CD4-positive, CD25-positive, alpha-beta regulatory T cell (primary cell): ENCODE data around the gene LPGAT1. TPM values are rescaled to one million over a fixed set of nuclear protein-coding genes. Genes with fewer than 3 reads are reported as not detected.

Source experiments
- ATAC-seq, 2 donors: fragments of 150-1000 bp; cut with Tn5 transposase; one replicate each; pipeline ENCODE4 v1.10.0; 2021; ENCODE audit warnings: low read depth in 2 of 2, moderate number of reproducible peaks in 2 of 2, moderate library complexity in 1 of 2
- DNase-seq, 3 donors: peaks; one replicate each; pipeline versions ENCODE4 v3.0.0 to v3.0.0-alpha.2; 2012 to 2022; ENCODE audit warnings: mixed read lengths in 1 of 3
- H3K27ac ChIP-seq: one replicate; pipeline ENCODE4 v1.7.0; 2013; ENCODE audit warnings: mild to moderate bottlenecking, low read length; ENCODE audit not compliant: insufficient read depth, poor library complexity, severe bottlenecking
- H3K27me3 ChIP-seq: one replicate; pipeline ENCODE4 v1.7.0; 2013; ENCODE audit warnings: low read length; ENCODE audit not compliant: control insufficient read depth, insufficient read depth
- H3K36me3 ChIP-seq: one replicate; pipeline ENCODE4 v1.7.0; 2013; ENCODE audit warnings: mild to moderate bottlenecking, low read length, moderate library complexity; ENCODE audit not compliant: control insufficient read depth, insufficient read depth
- H3K4me1 ChIP-seq: 2 replicates; pipeline ENCODE4 v1.7.0; 2013; ENCODE audit warnings: mild to moderate bottlenecking, low read length; ENCODE audit not compliant: insufficient read depth, control insufficient read depth, poor library complexity, severe bottlenecking
- H3K4me3 ChIP-seq: one replicate; pipeline ENCODE4 v1.7.0; 2013; ENCODE audit warnings: low read depth, mild to moderate bottlenecking, low read length, moderate library complexity
- H3K9me3 ChIP-seq, 2 experiments: 1 replicate in 1 of 2; 2 replicates in 1 of 2; pipeline ENCODE4 v1.7.0; 2013; ENCODE audit warnings: low read length in 2 of 2, mild to moderate bottlenecking in 1 of 2, moderate library complexity in 1 of 2; ENCODE audit not compliant: control insufficient read depth in 2 of 2
- H3K27ac Mint-ChIP-seq, 3 donors: one replicate each; pipeline ENCODE4 v1.8.0; 2020 to 2022; ENCODE audit warnings: mild to moderate bottlenecking in 3 of 3, mixed read lengths in 3 of 3, moderate library complexity in 2 of 3
- H3K27me3 Mint-ChIP-seq: one replicate; pipeline ENCODE4 v1.8.0; 2022; ENCODE audit warnings: mild to moderate bottlenecking, mixed read lengths
- H3K36me3 Mint-ChIP-seq: one replicate; pipeline ENCODE4 v1.8.0; 2020; ENCODE audit warnings: mixed read lengths
- H3K4me1 Mint-ChIP-seq, 4 donors: one replicate each; pipeline ENCODE4 v1.8.0; 2020 to 2022; ENCODE audit warnings: mixed read lengths in 4 of 4, mild to moderate bottlenecking in 1 of 4
- H3K4me3 Mint-ChIP-seq, 4 donors: one replicate each; pipeline ENCODE4 v1.8.0; 2020 to 2022; ENCODE audit warnings: mild to moderate bottlenecking in 4 of 4, mixed read lengths in 4 of 4, moderate library complexity in 3 of 4
- H3K9me3 Mint-ChIP-seq, 7 donors: one replicate each; pipeline ENCODE4 v1.8.0; 2020 to 2022; ENCODE audit warnings: mixed read lengths in 7 of 7, mild to moderate bottlenecking in 3 of 7, moderate library complexity in 2 of 7
- polyA plus RNA-seq, 4 donors: library from polyadenylated mRNA; unstranded; fragments of 300-500 nt; fragmentation: Illumina TruSeq; gene quantifications; one replicate each; pipeline ENCODE4 v1.2.3, GENCODE V29; 2021
- total RNA-seq: library from RNA; stranded (reverse); gene quantifications from one replicate; pipeline ENCODE4 v1.2.3, GENCODE V29; 2022

LPGAT1 gene
- total and polyA plus RNA-seq, 5 donors from 2014 or later: 6.8 to 24.1 (median 7.8) TPM

- no peaks in the 10 kb centered on the region for H3K36me3 ChIP-seq
- no peaks in the 10 kb centered on the region for H3K27me3 ChIP-seq
- Mint-ChIP-seq H3K27me3 (no peaks in the 10 kb centered on the region), H3K4me3 (peak overlapping the region; percentile 21 to 83 (median 58)), H3K4me1 (peaks cover 9 to 48% (median 39%) of the 10 kb centered on the region in 4 donors), H3K36me3 (no peaks in the 10 kb centered on the region), H3K27ac (peak overlapping the region in 2 of 3 donors; percentile 32 to 47), H3K9me3 (no peaks in the 10 kb centered on the region)
- no peak overlapping the region for H3K4me3 ChIP-seq
- H3K9me3 ChIP-seq: no peaks in the 10 kb centered on the region
- peak in 1 of 3 donors; percentile 87 for DNase-seq
- peaks cover 31% of the 10 kb centered on the region for H3K4me1 ChIP-seq
- no peak overlapping the region for H3K27ac ChIP-seq
- ATAC-seq: no peak
Observed at GRCh38 chr1:211833174-211833820, 2.7 kb upstream of the LPGAT1 start.

GRCh38 chr1:211832661-211833060 lies 2.1 kb upstream of the LPGAT1 start:
- ATAC-seq (no peak), DNase-seq (peak in 1 of 3 donors; percentile 22)
- H3K36me3 ChIP-seq: no peaks in the 10 kb centered on the region
- Mint-ChIP-seq H3K4me1 (peaks cover 9 to 53% (median 44%) of the 10 kb centered on the region in 4 donors), H3K27me3 (no peaks in the 10 kb centered on the region), H3K36me3 (no peaks in the 10 kb centered on the region), H3K9me3 (no peaks in the 10 kb centered on the region), H3K4me3 (peak overlapping the region; percentile 4 to 83 (median 40)), H3K27ac (peak overlapping the region in 1 of 3 donors; percentile 67)
- H3K27ac ChIP-seq: no peak overlapping the region
- H3K9me3 ChIP-seq: no peaks in the 10 kb centered on the region
- H3K4me1 ChIP-seq: peaks cover 31% of the 10 kb centered on the region
- no peak overlapping the region for H3K4me3 ChIP-seq
- H3K27me3 ChIP-seq: no peaks in the 10 kb centered on the region

- Histone ChIP-seq H3K27ac (no peak overlapping the region), H3K4me3 (no peak overlapping the region), H3K4me1 (peaks cover 31% of the 10 kb centered on the region), H3K9me3 (no peaks in the 10 kb centered on the region), H3K27me3 (no peaks in the 10 kb centered on the region), H3K36me3 (no peaks in the 10 kb centered on the region)
- no peak for DNase-seq
- H3K4me1 Mint-ChIP-seq: peaks cover 13 to 57% (median 50%) of the 10 kb centered on the region in 4 donors
- no peaks in the 10 kb centered on the region for H3K9me3 Mint-ChIP-seq
- H3K4me3 Mint-ChIP-seq: peak overlapping the region; percentile 82 to 91 (median 89)
- no peaks in the 10 kb centered on the region for H3K27me3 Mint-ChIP-seq
- no peaks in the 10 kb centered on the region for H3K36me3 Mint-ChIP-seq
- ATAC-seq: no peak
- H3K27ac Mint-ChIP-seq: peak overlapping the region in 1 of 3 donors; percentile 85
Observed at GRCh38 chr1:211831558-211832323, 1.2 kb upstream of the LPGAT1 start.

GRCh38 chr1:211830055-211830327 lies 572 bp downstream of the LPGAT1 start:
- no peaks in the 10 kb centered on the region for H3K9me3 Mint-ChIP-seq
- no peaks in the 10 kb centered on the region for H3K9me3 ChIP-seq
- H3K4me1 ChIP-seq: peaks cover 31% of the 10 kb centered on the region
- no peaks in the 10 kb centered on the region for H3K36me3 Mint-ChIP-seq
- H3K36me3 ChIP-seq: no peaks in the 10 kb centered on the region
- no peaks in the 10 kb centered on the region for H3K27me3 Mint-ChIP-seq
- ATAC-seq: peak in 1 of 2 donors; percentile 15
- H3K27ac ChIP-seq: peak overlapping the region; percentile 72
- no peaks in the 10 kb centered on the region for H3K27me3 ChIP-seq
- peak in 2 of 3 donors; percentile 24 to 33 for DNase-seq
- peaks cover 13 to 57% (median 50%) of the 10 kb centered on the region in 4 donors for H3K4me1 Mint-ChIP-seq
- peak overlapping the region; percentile 64 for H3K4me3 ChIP-seq
- peak overlapping the region; percentile 83 to 98 (median 95) for H3K27ac Mint-ChIP-seq
- peak overlapping the region; percentile 81 to 98 (median 90) for H3K4me3 Mint-ChIP-seq

GRCh38 chr1:211829343-211830054 lies 1.1 kb downstream of the LPGAT1 start:
- no peaks in the 10 kb centered on the region for H3K36me3 ChIP-seq
- Mint-ChIP-seq H3K9me3 (no peaks in the 10 kb centered on the region), H3K4me3 (peak overlapping the region; percentile 81 to 98 (median 90)), H3K4me1 (peaks cover 13 to 56% (median 49%) of the 10 kb centered on the region in 4 donors), H3K36me3 (no peaks in the 10 kb centered on the region), H3K27me3 (no peaks in the 10 kb centered on the region), H3K27ac (peak overlapping the region; percentile 83 to 98 (median 95))
- peaks cover 31% of the 10 kb centered on the region for H3K4me1 ChIP-seq
- DNase-seq: no peak
- no peak for ATAC-seq
- H3K9me3 ChIP-seq: no peaks in the 10 kb centered on the region
- no peaks in the 10 kb centered on the region for H3K27me3 ChIP-seq
- peak overlapping the region; percentile 64 for H3K4me3 ChIP-seq
- no peak overlapping the region for H3K27ac ChIP-seq

GRCh38 chr1:211828584-211829342 lies 1.8 kb downstream of the LPGAT1 start:
- Histone ChIP-seq H3K27ac (no peak overlapping the region), H3K4me3 (no peak overlapping the region), H3K4me1 (peaks cover 26% of the 10 kb centered on the region), H3K9me3 (no peaks in the 10 kb centered on the region), H3K27me3 (no peaks in the 10 kb centered on the region), H3K36me3 (no peaks in the 10 kb centered on the region)
- no peaks in the 10 kb centered on the region for H3K27me3 Mint-ChIP-seq
- DNase-seq (no peak), ATAC-seq (no peak)
- H3K36me3 Mint-ChIP-seq: no peaks in the 10 kb centered on the region
- H3K9me3 Mint-ChIP-seq: no peaks in the 10 kb centered on the region
- peak overlapping the region; percentile 81 to 98 (median 90) for H3K4me3 Mint-ChIP-seq
- H3K27ac Mint-ChIP-seq: peak overlapping the region; percentile 34 to 95 (median 83)
- H3K4me1 Mint-ChIP-seq: peaks cover 13 to 51% (median 47%) of the 10 kb centered on the region in 4 donors

- no peak overlapping the region for H3K4me3 ChIP-seq
- Mint-ChIP-seq H3K27me3 (no peaks in the 10 kb centered on the region), H3K9me3 (no peaks in the 10 kb centered on the region), H3K27ac (no peak overlapping the region), H3K4me3 (peak overlapping the region in 1 of 4 donors; percentile 23), H3K36me3 (no peaks in the 10 kb centered on the region), H3K4me1 (peaks cover 4 to 41% (median 35%) of the 10 kb centered on the region in 4 donors)
- no peaks in the 10 kb centered on the region for H3K36me3 ChIP-seq
- no peaks in the 10 kb centered on the region for H3K27me3 ChIP-seq
- peaks cover 16% of the 10 kb centered on the region for H3K4me1 ChIP-seq
- H3K27ac ChIP-seq: no peak overlapping the region
- ATAC-seq (no peak), DNase-seq (no peak)
- H3K9me3 ChIP-seq: no peaks in the 10 kb centered on the region
Observed at GRCh38 chr1:211827051-211827450, 3.5 kb downstream of the LPGAT1 start.
